NCI-H82 treated with DMSO at 0.1 percent for 48 hours (cell line): ENCODE data around the gene KIAA1217.

Source experiments
- DNase-seq: peaks from one replicate; lab custom pipeline; 2025; ENCODE audit not compliant: unreplicated experiment; lab: John Stamatoyannopoulos, UW

KIAA1217 gene

GRCh38 chr10:24240041-24240751 is 31.3 kb downstream of the KIAA1217 start:
- no peak for DNase-seq

DNA sequence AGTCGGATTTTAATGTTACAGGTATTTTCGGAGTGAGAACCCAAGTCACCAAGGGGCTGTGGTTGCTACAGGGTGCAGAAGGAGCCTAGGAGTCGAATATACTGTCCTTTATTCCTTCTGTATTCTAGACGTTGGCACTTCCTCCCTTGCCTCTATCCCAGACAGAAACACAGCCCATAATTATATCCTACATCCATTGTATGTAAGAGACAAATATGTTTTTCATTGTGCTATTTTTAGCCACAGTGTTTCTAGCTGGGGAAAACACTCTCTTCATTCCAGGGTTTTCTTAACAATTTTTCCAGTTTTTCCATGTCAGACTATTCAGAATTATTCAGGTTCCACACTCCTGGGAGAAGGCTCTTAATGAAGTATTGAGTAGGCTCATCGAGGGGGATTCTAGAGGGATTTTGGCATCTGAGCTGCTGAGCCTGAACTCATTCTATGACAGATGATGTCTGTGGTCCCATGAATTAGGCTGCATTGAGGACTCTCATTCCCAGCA is 32.6 kb downstream of the KIAA1217 start:
- no peak for DNase-seq

DNA sequence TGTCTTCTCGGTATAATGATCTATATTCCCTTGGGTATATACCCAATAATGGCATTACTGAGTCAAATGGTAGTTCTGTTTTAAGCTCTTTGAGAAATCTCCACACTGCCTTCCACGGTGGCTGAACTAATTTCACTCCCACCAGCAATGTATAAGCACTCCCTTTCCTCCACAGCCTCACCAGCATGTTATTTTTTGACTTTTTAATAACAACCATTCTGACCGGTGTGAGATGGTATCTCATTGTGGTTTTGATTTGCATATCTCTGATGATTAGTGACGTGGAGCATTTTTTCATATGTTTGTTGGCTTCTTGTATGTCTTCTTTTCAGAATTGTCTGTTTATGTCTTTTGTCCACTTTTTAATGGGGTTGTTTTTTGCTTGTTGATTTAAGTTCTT is 33.6 kb downstream of the KIAA1217 start:
- DNase-seq: no peak

DNA sequence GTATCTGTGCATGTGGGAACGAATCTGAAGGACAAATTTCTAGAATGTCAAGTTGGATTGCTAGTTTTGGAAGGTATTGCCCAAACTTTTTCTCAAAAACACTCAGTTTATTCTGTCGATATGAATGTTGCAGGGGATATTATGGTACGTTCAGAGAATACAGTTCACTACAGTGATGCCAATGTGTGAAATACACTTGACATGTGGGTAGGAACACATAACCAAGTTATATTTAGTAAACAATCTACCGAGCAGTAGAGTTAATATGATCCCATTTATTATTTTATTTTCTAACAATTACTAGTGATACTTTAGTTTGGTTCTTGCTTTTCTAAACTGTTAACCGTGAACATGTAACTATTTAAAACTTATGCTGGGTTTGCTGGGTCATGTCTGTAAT is 37.4 kb downstream of the KIAA1217 start:
- no peak for DNase-seq

- DNase-seq: no peak
These were observed 38.9 kb downstream of the KIAA1217 start for GRCh38 chr10:24247841-24248240.

GRCh38 chr10:24249829-24250415 is 41.0 kb downstream of the KIAA1217 start:
- no peak for DNase-seq

GRCh38 chr10:24251547-24251946 is 42.6 kb downstream of the KIAA1217 start:
- no peak for DNase-seq

- DNase-seq: no peak
These were observed 45.2 kb downstream of the KIAA1217 start for GRCh38 chr10:24254180-24254579.

DNA sequence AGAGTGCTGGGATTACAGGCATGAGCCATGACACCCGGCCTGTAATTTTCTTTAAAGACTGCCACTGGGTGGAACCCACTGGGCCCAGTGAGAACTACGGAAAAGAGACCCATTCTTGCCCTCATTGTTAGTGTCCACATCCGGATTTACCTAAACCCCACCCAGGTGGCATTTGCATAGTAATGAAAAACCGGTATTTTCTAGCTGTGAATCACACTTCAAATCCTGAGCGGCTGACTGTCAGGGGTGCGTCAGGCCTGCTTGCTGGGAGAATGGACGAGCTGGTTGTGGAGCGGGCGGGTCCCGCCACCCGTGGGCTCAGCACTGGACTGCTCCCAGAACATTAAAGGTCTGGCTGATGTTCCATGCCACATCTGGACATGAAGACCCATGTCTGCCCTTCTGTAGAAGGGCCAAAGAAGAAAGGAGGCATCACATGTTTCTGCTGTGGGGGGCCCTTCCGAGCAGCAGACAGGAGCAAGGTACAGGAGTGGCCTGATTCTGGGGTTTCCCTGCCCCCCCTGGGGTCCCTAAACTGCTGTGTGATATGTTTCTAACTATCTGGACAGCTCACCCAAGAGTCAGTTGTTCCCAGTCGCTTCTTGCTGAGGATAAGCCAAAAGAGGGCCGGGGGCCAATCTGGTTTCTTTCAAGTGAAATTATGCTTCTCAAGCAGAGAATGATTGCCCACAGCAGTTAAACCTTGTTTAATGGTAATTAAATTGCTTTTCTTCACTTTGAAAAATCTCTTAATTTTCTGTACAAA is 46.4 kb downstream of the KIAA1217 start:
- no peak for DNase-seq

GRCh38 chr10:24255881-24256311 is 47.0 kb downstream of the KIAA1217 start:
- no peak for DNase-seq

GRCh38 chr10:24256619-24257107 is 47.7 kb downstream of the KIAA1217 start:
- no peak for DNase-seq

- no peak for DNase-seq
These were observed 48.6 kb downstream of the KIAA1217 start for GRCh38 chr10:24257588-24257987.

- DNase-seq: no peak
These were observed 50.6 kb downstream of the KIAA1217 start for GRCh38 chr10:24259365-24260130.

DNA sequence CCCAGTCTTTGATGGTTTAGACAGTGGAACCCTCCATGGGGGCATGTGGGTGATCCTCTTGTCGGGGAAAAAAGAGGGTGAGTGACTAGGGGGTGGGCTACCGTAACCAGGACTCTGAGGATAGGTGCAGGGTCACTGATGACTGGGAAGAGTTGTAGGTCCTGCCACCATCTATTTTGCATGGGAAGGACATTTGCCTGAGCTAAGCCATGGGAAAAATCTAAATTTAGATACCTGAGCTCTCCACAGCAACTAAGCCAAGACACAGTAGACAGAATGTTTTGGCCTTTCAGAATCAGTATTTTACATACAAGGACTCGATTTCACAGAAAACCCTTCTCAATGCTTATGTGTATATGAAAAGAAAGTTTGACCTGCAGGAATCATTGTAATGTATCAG is 52.7 kb downstream of the KIAA1217 start:
- DNase-seq: no peak

DNA sequence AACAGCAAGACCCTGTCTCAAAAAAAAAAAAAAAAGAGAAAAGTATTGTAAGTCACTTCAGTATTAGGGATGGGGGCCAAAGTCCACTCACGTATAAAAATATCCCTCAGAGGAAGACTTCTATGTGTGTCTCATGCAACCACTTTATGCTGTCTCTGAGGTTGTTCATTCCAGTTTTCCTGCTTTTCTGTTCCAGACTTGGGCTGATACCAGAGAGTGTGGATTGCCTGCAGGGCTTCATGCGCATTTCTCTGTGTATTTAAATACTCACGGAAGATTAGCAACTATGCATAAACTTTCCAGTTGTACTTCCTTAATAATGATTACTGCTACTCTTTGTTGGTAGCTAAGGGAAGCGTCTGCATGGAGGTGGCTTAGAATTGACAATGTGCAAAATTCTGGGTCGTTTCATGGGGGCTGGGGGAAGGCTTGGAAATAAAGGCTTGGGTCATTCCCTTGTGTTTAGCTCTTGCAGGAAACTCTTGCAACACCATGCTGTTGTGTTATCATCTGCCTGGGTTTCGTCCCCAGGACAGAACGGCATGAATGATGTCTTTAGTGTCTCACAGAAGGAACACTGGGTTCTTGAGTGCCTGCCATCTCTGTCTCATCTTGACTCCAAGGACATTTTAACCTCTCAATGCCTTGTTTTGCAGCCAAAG is 54.1 kb downstream of the KIAA1217 start:
- DNase-seq: no peak

DNA sequence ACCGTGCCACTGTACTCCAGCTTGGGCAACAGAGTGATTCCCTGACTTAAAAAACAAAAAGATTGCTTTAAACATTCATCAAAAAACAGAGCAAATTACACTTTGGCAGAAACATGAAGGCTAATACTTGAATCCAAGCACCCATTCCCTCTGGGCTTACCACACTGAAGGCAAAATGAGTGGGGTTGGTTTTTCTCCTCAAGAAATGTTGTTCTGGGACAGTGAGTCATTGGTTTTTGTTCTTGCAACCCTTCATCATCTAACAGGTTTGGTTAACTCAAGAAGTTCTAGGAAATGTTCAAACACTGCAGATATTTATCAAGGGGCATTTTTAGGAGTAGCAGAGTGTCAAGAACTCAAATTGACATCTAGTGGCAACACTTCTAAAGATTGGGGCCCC is 60.5 kb downstream of the KIAA1217 start:
- DNase-seq: no peak

GRCh38 chr10:24272374-24272773 is 63.4 kb downstream of the KIAA1217 start:
- no peak for DNase-seq

- DNase-seq: no peak
These were observed 68.3 kb downstream of the KIAA1217 start for GRCh38 chr10:24277277-24277676.

DNA sequence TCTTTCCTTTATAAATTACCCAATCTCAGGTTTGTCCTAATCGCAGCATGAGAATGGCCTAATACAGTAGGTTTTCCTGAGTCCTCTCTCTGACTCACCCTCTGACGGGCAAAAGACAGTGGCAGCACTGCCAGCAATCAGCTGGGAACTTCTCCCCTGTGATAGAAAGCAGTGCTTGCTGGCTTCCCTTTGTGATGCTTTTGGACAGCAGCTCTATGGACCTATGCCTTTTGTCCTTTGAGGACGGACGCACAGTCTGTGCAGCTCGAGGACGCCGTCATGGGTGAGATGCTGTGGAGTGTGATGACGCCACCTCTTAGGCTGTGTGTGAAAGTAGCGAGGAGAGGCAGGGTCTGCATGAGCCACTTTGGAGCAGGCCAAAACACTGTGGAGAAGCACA is 68.8 kb downstream of the KIAA1217 start:
- no peak for DNase-seq

DNA sequence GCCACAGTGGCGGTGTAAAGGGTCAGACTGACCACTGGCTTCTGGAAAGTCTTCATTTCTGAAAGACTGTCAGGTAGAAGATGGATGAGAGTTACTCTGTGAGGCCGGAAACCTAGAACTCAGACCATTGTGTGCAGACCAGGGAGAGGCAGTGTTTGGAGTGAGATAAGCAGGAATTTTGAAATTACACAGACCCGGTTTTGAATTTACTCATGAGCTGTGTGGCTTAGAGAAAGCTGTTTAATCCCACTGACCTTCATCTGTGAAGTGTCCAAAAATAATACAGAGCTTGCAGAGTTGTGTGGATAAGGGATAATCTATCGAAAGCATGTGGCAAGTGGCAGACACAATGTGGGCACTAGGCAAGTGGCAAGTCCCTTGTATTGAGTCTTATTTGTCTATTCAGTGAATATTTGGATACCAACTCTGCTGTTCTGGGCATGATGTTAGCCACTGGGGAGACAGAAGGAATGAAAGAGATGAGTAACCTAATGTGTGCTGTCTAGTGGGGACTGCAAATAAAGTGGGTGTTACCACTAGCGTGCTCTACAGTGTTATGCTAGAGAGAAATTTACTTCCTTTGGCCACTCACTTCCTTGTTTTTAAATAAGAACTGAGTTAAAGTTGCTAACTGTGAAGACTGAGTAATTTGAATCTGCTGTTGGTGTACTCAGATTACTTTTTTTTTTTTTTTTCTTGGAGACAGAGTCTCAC is 69.4 kb downstream of the KIAA1217 start:
- DNase-seq: no peak
